SK-N-MC (cell line): ENCODE measurements around the gene EFS.

Experiments
- DNase-seq: peaks from one replicate; pipeline ENCODE4 v3.0.0-alpha.2; 2011; ENCODE audit warnings: low read depth, low spot score
- H3K27ac ChIP-seq: fragments of 200-600 bp; sonication (generic); 2 replicates; pipeline ENCODE4 v1.5.1; 2016; ENCODE audit warnings: mixed run types
- H3K36me3 ChIP-seq: fragments of 200-600 bp; sonication (generic); 2 replicates; pipeline ENCODE4 v1.6.1; 2017; ENCODE audit warnings: antibody characterized with exemption, low read length, mixed read lengths; ENCODE audit not compliant: insufficient read depth
- H3K4me3 ChIP-seq: fragments of 200-600 bp; sonication (generic); 2 replicates; pipeline ENCODE4 v1.5.1; 2016
- H3K9ac ChIP-seq: fragments of 200-600 bp; sonication (generic); 2 replicates; pipeline ENCODE4 v1.8.0; 2017; ENCODE audit warnings: mixed run types, mixed read lengths; ENCODE audit not compliant: insufficient read length
- H3K9me3 ChIP-seq: fragments of 200-600 bp; sonication (generic); 2 replicates; pipeline ENCODE4 v1.6.1; 2017; ENCODE audit warnings: low read depth, mild to moderate bottlenecking, antibody characterized with exemption, low read length, moderate library complexity, mixed read lengths
- EZH2 ChIP-seq: fragments of 200-600 bp; sonication (generic); IDR thresholded peaks from one replicate; pipeline ENCODE4 v1.6.1; 2017; ENCODE audit warnings: antibody characterized with exemption
- FOXP2 ChIP-seq: optimal IDR thresholded peaks from 2 replicates; pipeline ENCODE3; 2011; ENCODE audit warnings: mild to moderate bottlenecking, moderate library complexity; ENCODE audit not compliant: insufficient read depth; ENCODE audit errors: extremely low read length, control extremely low read depth
- POLR2AphosphoS5 ChIP-seq: IDR thresholded peaks from 2 replicates; pipeline ENCODE4 v1.6.1; 2012; ENCODE audit warnings: mild to moderate bottlenecking, low read depth, low read length, borderline replicate concordance

Gene EFS

GRCh38 chr14:23366426-23366921, 1.5 kb upstream of the EFS start:
- DNase-seq = peak; percentile 26
- Histone ChIP-seq H3K27ac (peak overlapping the region; percentile 91), H3K9me3 (no peaks in the 10 kb centered on the region), H3K9ac (peak overlapping the region; percentile 97), H3K4me3 (peak overlapping the region; percentile 89), H3K36me3 (peaks cover 17% of the 10 kb centered on the region)
- TF ChIP-seq FOXP2 (no peak), EZH2 (no peak), POLR2AphosphoS5 (no peak)

DNA sequence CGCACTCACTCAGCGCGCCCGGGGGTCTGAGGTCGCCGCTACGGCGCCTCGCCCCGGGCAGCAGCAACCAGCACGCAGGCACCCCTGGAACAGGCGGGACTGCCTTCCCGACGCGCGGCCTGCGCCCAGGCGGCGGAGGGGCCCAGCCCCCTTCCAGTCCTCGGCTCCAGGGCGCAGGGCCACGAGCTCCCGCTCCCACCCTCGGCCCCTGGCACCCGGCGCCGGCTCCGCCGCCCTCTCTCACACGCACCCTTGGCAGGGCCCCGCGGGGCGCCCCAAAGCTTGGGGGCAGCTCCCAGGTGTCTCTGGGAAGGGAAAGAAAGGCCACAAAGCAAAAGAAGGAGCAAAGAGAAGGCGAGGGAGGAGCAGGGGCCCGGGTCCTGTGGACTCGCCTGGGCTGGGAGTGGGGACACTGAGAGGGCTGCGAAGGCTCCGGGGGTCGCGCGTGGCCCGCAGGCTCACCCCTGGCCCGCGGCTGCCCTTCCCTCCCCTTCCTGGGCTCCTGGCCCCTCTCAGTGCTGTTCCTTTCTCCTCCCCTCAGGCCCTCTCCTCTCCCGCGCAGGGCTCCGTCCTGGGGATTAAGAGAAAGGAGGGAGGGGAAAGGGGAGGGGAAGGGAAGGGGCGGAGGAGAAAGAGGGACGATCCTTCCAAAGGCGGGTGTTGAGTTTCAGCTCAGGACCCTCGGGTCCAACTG, 907 bp upstream of the EFS start:
- Histone ChIP-seq H3K9ac (peak overlapping the region; percentile 97), H3K36me3 (peaks cover 23% of the 10 kb centered on the region), H3K27ac (peak overlapping the region; percentile 91), H3K9me3 (no peaks in the 10 kb centered on the region), H3K4me3 (peak overlapping the region; percentile 89)
- peak; percentile 26 for DNase-seq
- TF ChIP-seq EZH2 (no peak), POLR2AphosphoS5 (peak; percentile 99), FOXP2 (no peak)

- H3K27ac ChIP-seq = peak overlapping the region; percentile 91
- no peak for DNase-seq
- peak overlapping the region; percentile 89 for H3K4me3 ChIP-seq
- TF ChIP-seq POLR2AphosphoS5 (peak; percentile 11; the same call in 1 of the 2 replicates), EZH2 (no peak)
- H3K9me3 ChIP-seq = no peaks in the 10 kb centered on the region
- peak overlapping the region; percentile 97 for H3K9ac ChIP-seq
- H3K36me3 ChIP-seq = peaks cover 36% of the 10 kb centered on the region
Observed at GRCh38 chr14:23364164-23365035, 572 bp downstream of the EFS start.

DNA sequence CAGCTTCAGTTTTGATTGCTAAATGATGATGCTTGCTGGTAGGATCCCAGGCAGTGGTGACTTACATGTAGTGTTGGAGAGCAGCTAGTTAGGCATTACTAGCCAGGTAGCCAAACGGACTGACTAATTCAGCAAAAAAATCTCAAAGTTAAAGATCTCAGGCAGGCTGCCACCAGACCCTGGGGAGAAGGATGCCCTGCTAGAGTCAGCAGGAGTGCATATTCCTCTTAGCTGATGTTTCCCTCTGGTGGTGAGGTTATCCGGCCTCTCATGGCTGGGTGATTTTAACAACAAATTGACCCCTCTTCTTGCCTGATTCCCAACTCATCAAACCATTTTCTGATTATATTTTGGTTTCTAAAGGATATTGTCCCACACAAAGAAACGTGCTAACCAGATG, 2.8 kb downstream of the EFS start:
- no peak overlapping the region for H3K9ac ChIP-seq
- H3K27ac ChIP-seq = peak overlapping the region; percentile 46; the same call in 1 of the 2 replicates
- H3K9me3 ChIP-seq = no peaks in the 10 kb centered on the region
- H3K4me3 ChIP-seq = no peak overlapping the region
- TF ChIP-seq FOXP2 (no peak), EZH2 (no peak), POLR2AphosphoS5 (no peak)
- peaks cover 49% of the 10 kb centered on the region for H3K36me3 ChIP-seq
- DNase-seq = no peak

GRCh38 chr14:23361763-23362162, 3.2 kb downstream of the EFS start:
- Histone ChIP-seq H3K4me3 (no peak overlapping the region), H3K9ac (no peak overlapping the region), H3K36me3 (peaks cover 49% of the 10 kb centered on the region), H3K9me3 (no peaks in the 10 kb centered on the region), H3K27ac (peak overlapping the region; percentile 46; the same call in 1 of the 2 replicates)
- no peak for TF ChIP-seq EZH2
- TF ChIP-seq FOXP2 = no peak
- TF ChIP-seq POLR2AphosphoS5 = no peak
- DNase-seq = no peak

DNA sequence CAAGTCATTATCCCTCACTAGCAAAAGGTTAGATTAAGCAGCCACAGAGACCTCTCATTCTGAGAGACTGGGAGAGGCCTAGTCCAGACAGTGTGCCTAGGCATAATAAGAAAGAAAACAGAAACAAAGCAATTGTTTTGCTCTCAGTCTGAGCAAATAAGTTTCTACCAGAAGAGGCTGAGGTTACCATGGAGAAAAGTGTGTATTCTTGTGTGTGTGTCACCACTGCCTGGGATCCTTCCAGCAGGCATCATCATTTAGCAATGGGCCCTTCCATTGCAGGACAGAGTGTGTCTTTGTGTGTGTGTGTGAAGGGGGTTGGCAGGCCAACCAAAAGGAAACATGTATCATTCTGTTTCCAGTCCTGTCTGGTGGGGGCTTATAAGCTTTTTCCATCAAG, 3.7 kb downstream of the EFS start:
- peaks cover 49% of the 10 kb centered on the region for H3K36me3 ChIP-seq
- no peak overlapping the region for H3K9ac ChIP-seq
- DNase-seq = no peak
- TF ChIP-seq EZH2 (no peak), POLR2AphosphoS5 (no peak), FOXP2 (no peak)
- H3K9me3 ChIP-seq = no peaks in the 10 kb centered on the region
- no peak overlapping the region for H3K4me3 ChIP-seq
- no peak overlapping the region; the same call in 1 of the 2 replicates for H3K27ac ChIP-seq

- Histone ChIP-seq H3K9ac (no peak overlapping the region), H3K27ac (no peak overlapping the region), H3K9me3 (no peaks in the 10 kb centered on the region), H3K4me3 (no peak overlapping the region), H3K36me3 (peaks cover 49% of the 10 kb centered on the region)
- no peak for DNase-seq
- TF ChIP-seq EZH2 (no peak), POLR2AphosphoS5 (no peak), FOXP2 (no peak)
Observed at GRCh38 chr14:23360496-23360895, 4.5 kb downstream of the EFS start.

- TF ChIP-seq POLR2AphosphoS5 (no peak), EZH2 (no peak), FOXP2 (no peak)
- Histone ChIP-seq H3K4me3 (no peak overlapping the region), H3K27ac (no peak overlapping the region), H3K9ac (no peak overlapping the region), H3K36me3 (peaks cover 49% of the 10 kb centered on the region), H3K9me3 (no peaks in the 10 kb centered on the region)
- DNase-seq = no peak
Observed at GRCh38 chr14:23359722-23360447, 5.1 kb downstream of the EFS start.
